ENCODE results near the gene CD300C.

The CD300C gene

GRCh38 chr17:74513987-74514631 lies 31.8 kb downstream of the CD300C start (continued):
- TF ChIP-seq ZBTB8A (tag by site-specific recombination; IDR thresholded peaks at IDR 0.05) (no peak), BCL11B (tag by site-specific recombination; IDR thresholded peaks at IDR 0.05; ENCODE audit: low read depth) (peak; percentile 91), ZEB2 (tag by site-specific recombination; IDR thresholded peaks at IDR 0.05) (peak; percentile 92), ZBTB44 (tag by site-specific recombination; IDR thresholded peaks at IDR 0.05) (no peak), ZNF354C (tag by site-specific recombination; IDR thresholded peaks at IDR 0.05; ENCODE audit: borderline replicate concordance, low read depth) (peak; percentile 94), ZBTB17 (tag by site-specific recombination; IDR thresholded peaks at IDR 0.05) (peak; percentile 94), PRDM1 (tag by site-specific recombination; IDR thresholded peaks at IDR 0.05) (peak; percentile 2; the same call in 1 of the 2 replicates), ZNF146 (tag by site-specific recombination; IDR thresholded peaks at IDR 0.05) (peak; percentile 96), GFI1B (tag by site-specific recombination; IDR thresholded peaks at IDR 0.05) (peak; percentile 78; the same call in 1 of the 2 replicates), ZNF211 (tag by site-specific recombination; IDR thresholded peaks at IDR 0.05; ENCODE audit: low read depth) (peak; percentile 74), ZNF335 (tag by site-specific recombination; conservative IDR thresholded peaks at IDR 0.05) (peak; percentile 64), EGR2 (tag by site-specific recombination; IDR thresholded peaks at IDR 0.05; ENCODE audit: low read depth) (peak; percentile 67), WT1 (tag by site-specific recombination; IDR thresholded peaks at IDR 0.05) (peak; percentile 86), INSM2 (tag by site-specific recombination; IDR thresholded peaks at IDR 0.05) (peak; percentile 100), SCRT2 (tag by site-specific recombination; IDR thresholded peaks at IDR 0.05) (peak; percentile 93), MYNN (tag by site-specific recombination; IDR thresholded peaks at IDR 0.05; ENCODE audit: borderline replicate concordance) (no peak; the same call in 1 of the 2 replicates), ZNF837 (tag by site-specific recombination; IDR thresholded peaks at IDR 0.05) (peak; percentile 62; the same call in 1 of the 2 replicates), GLI4 (tag by site-specific recombination; IDR thresholded peaks at IDR 0.05) (peak; percentile 94), ZNF350 (tag by site-specific recombination; IDR thresholded peaks at IDR 0.05) (no peak), ZBTB48 (tag by site-specific recombination; IDR thresholded peaks at IDR 0.05) (no peak; the same call in 1 of the 2 replicates), ZNF501 (tag by site-specific recombination; IDR thresholded peaks at IDR 0.05) (peak; percentile 85), SP2 (tag by site-specific recombination; IDR thresholded peaks at IDR 0.05) (peak; percentile 72)
- TF ChIP-seq, protein P1, sequence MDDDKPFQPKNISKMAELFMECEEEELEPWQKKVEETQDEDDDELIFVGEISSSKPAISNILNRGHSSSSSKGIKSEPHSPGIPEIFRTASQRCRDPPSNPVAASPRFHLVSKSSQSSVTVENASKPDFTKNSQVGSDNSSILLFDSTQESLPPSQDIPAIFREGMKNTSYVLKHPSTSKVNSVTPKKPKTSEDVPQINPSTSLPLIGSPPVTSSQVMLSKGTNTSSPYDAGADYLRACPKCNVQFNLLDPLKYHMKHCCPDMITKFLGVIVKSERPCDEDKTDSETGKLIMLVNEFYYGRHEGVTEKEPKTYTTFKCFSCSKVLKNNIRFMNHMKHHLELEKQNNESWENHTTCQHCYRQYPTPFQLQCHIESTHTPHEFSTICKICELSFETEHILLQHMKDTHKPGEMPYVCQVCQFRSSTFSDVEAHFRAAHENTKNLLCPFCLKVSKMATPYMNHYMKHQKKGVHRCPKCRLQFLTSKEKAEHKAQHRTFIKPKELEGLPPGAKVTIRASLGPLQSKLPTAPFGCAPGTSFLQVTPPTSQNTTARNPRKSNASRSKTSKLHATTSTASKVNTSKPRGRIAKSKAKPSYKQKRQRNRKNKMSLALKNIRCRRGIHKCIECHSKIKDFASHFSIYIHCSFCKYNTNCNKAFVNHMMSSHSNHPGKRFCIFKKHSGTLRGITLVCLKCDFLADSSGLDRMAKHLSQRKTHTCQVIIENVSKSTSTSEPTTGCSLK (tag by site-specific recombination; IDR thresholded peaks at IDR 0.05) = no peak
- TF ChIP-seq, protein P2, sequence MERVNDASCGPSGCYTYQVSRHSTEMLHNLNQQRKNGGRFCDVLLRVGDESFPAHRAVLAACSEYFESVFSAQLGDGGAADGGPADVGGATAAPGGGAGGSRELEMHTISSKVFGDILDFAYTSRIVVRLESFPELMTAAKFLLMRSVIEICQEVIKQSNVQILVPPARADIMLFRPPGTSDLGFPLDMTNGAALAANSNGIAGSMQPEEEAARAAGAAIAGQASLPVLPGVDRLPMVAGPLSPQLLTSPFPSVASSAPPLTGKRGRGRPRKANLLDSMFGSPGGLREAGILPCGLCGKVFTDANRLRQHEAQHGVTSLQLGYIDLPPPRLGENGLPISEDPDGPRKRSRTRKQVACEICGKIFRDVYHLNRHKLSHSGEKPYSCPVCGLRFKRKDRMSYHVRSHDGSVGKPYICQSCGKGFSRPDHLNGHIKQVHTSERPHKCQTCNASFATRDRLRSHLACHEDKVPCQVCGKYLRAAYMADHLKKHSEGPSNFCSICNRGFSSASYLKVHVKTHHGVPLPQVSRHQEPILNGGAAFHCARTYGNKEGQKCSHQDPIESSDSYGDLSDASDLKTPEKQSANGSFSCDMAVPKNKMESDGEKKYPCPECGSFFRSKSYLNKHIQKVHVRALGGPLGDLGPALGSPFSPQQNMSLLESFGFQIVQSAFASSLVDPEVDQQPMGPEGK (tag by site-specific recombination; IDR thresholded peaks at IDR 0.05) = peak; percentile 71
- TF ChIP-seq, protein P3, sequence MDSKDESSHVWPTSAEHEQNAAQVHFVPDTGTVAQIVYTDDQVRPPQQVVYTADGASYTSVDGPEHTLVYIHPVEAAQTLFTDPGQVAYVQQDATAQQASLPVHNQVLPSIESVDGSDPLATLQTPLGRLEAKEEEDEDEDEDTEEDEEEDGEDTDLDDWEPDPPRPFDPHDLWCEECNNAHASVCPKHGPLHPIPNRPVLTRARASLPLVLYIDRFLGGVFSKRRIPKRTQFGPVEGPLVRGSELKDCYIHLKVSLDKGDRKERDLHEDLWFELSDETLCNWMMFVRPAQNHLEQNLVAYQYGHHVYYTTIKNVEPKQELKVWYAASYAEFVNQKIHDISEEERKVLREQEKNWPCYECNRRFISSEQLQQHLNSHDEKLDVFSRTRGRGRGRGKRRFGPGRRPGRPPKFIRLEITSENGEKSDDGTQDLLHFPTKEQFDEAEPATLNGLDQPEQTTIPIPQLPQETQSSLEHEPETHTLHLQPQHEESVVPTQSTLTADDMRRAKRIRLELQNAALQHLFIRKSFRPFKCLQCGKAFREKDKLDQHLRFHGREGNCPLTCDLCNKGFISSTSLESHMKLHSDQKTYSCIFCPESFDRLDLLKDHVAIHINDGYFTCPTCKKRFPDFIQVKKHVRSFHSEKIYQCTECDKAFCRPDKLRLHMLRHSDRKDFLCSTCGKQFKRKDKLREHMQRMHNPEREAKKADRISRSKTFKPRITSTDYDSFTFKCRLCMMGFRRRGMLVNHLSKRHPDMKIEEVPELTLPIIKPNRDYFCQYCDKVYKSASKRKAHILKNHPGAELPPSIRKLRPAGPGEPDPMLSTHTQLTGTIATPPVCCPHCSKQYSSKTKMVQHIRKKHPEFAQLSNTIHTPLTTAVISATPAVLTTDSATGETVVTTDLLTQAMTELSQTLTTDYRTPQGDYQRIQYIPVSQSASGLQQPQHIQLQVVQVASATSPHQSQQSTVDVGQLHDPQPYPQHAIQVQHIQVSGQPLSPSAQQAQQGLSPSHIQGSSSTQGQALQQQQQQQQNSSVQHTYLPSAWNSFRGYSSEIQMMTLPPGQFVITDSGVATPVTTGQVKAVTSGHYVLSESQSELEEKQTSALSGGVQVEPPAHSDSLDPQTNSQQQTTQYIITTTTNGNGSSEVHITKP (tag by site-specific recombination; IDR thresholded peaks at IDR 0.05) = peak; percentile 42; the same call in 1 of the 2 replicates
- TF ChIP-seq, protein P4, sequence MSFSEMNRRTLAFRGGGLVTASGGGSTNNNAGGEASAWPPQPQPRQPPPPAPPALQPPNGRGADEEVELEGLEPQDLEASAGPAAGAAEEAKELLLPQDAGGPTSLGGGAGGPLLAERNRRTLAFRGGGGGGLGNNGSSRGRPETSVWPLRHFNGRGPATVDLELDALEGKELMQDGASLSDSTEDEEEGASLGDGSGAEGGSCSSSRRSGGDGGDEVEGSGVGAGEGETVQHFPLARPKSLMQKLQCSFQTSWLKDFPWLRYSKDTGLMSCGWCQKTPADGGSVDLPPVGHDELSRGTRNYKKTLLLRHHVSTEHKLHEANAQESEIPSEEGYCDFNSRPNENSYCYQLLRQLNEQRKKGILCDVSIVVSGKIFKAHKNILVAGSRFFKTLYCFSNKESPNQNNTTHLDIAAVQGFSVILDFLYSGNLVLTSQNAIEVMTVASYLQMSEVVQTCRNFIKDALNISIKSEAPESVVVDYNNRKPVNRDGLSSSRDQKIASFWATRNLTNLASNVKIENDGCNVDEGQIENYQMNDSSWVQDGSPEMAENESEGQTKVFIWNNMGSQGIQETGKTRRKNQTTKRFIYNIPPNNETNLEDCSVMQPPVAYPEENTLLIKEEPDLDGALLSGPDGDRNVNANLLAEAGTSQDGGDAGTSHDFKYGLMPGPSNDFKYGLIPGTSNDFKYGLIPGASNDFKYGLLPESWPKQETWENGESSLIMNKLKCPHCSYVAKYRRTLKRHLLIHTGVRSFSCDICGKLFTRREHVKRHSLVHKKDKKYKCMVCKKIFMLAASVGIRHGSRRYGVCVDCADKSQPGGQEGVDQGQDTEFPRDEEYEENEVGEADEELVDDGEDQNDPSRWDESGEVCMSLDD (tag by site-specific recombination; IDR thresholded peaks at IDR 0.05) = peak; percentile 83
